ENCODE measurements around the gene PLSCR1. TPM values are rescaled to one million over a fixed set of nuclear protein-coding genes. Genes with fewer than 3 reads are reported as not detected.
A peak's percentile ranks its signal among the peaks of the same experiment; 100 is the strongest.

The PLSCR1 gene
- total and polyA plus RNA-seq, 9 of the 15 experiments (the other 6 are each of a cell fraction or from before 2014, with no cell fraction given) = 40.6 to 122 (median 69.1) TPM

- TF ChIP-seq ETV1 (tag; conservative IDR thresholded peaks at IDR 0.05; ENCODE audit: low read depth) = peak; percentile 69
- no peak for TF ChIP-seq U2AF1 (optimal IDR thresholded peaks at IDR 0.05; ENCODE audit: low read depth, low read length)
- no peak for TF ChIP-seq SPI1 (IDR thresholded peaks at IDR 0.05; ENCODE audit: borderline replicate concordance, low read depth, low read length)
- TF ChIP-seq TFAP4 (CRISPR knock-in tag; IDR thresholded peaks at IDR 0.05; ENCODE audit: borderline replicate concordance) = peak; percentile 70
- TF ChIP-seq HDAC1 (IDR thresholded peaks at IDR 0.05) = no peak
- TF ChIP-seq PKNOX1 (IDR thresholded peaks at IDR 0.05) = no peak
- peak in 1 of 2 experiments; percentile 46; a peak in 2 of 4 replicates for TF ChIP-seq MNT (conservative IDR thresholded peaks at IDR 0.05)
- no peak for TF ChIP-seq CHD4 (IDR thresholded peaks at IDR 0.05; ENCODE audit: insufficient read depth, insufficient replicate concordance, low read depth, low read length, poor library complexity, severe bottlenecking)
- no peak for TF ChIP-seq ZC3H8 (IDR thresholded peaks at IDR 0.05)
- no peak for TF ChIP-seq MAFG (tag; conservative IDR thresholded peaks at IDR 0.05)
- TF ChIP-seq MEF2A (IDR thresholded peaks at IDR 0.05; ENCODE audit: control insufficient read depth, low read depth, low read length) = no peak
- TF ChIP-seq NR0B1 (IDR thresholded peaks at IDR 0.05; ENCODE audit: partially characterized antibody) = no peak
- TF ChIP-seq HMGXB4 (CRISPR knock-in tag; IDR thresholded peaks at IDR 0.05) = no peak
- TF ChIP-seq CBFA2T3 (IDR thresholded peaks at IDR 0.05) = 0 out of 2 replicates have a peak, but pooled peaks have one; percentile 19
- TF ChIP-seq TAF9B (IDR thresholded peaks at IDR 0.05; ENCODE audit: partially characterized antibody) = peak; percentile 17
- TF ChIP-seq TBP (optimal IDR thresholded peaks at IDR 0.05; ENCODE audit: low read depth, low read length) = peak; percentile 72
- TF ChIP-seq ZNF77 (CRISPR knock-in tag; IDR thresholded peaks at IDR 0.05) = no peak
- no peak; the same call in 1 of the 2 replicates for TF ChIP-seq USF1 (CRISPR knock-in tag; IDR thresholded peaks at IDR 0.05)
- TF ChIP-seq CAMTA2 (CRISPR knock-in tag; conservative IDR thresholded peaks at IDR 0.05) = no peak
Measured at GRCh38 chr3:146469150-146470017, 75.0 kb downstream of the PLSCR1 start, which contains the start of gene PLSCR2 (continued).

Measured in K562 (cell line).